Activated CD8-positive, alpha-beta T cell treated with anti-CD3 and anti-CD28 coated beads, Interleukin-2, amount 10 ng/mL, durations not matched to agents 7 days and 5 days (primary cell): ENCODE results near the gene TFE3. TPM values are rescaled to one million over a fixed set of nuclear protein-coding genes. Genes with fewer than 3 reads are reported as not detected.

Source experiments
- ATAC-seq: fragments of 150-1000 bp; cut with Tn5 transposase; one replicate; pipeline ENCODE4 v1.10.0; 2021; ENCODE audit warnings: moderate library complexity
- CTCF ChIA-PET: fragments of 350-600 bp; sonication (Branson Sonifier 250); formaldehyde crosslinking; loops from one replicate; lab custom pipeline; 2021; ENCODE audit warnings: antibody characterized with exemption; lab: Charles Lee
- POLR2A ChIA-PET: fragments of 350-600 bp; sonication (Branson Sonifier 250); formaldehyde crosslinking; loops from one replicate; lab custom pipeline; 2021; ENCODE audit warnings: antibody characterized with exemption; lab: Charles Lee
- DNase-seq: peaks from one replicate; pipeline ENCODE4 v3.0.0-alpha.2; 2020
- H3K27ac Mint-ChIP-seq: one replicate; pipeline ENCODE4 v1.8.0; 2021; ENCODE audit warnings: mild to moderate bottlenecking, mixed read lengths
- H3K27me3 Mint-ChIP-seq: one replicate; pipeline ENCODE4 v1.8.0; 2021; ENCODE audit warnings: low read depth, mixed read lengths
- H3K36me3 Mint-ChIP-seq: one replicate; pipeline ENCODE4 v1.8.0; 2021; ENCODE audit warnings: low read depth, mixed read lengths
- H3K4me1 Mint-ChIP-seq: one replicate; pipeline ENCODE4 v1.8.0; 2021; ENCODE audit warnings: low read depth, mixed read lengths
- H3K4me3 Mint-ChIP-seq: one replicate; pipeline ENCODE4 v1.8.0; 2021; ENCODE audit warnings: mild to moderate bottlenecking, mixed read lengths
- H3K9me3 Mint-ChIP-seq: one replicate; pipeline ENCODE4 v1.8.0; 2022; ENCODE audit warnings: mixed read lengths; ENCODE audit not compliant: insufficient read depth
- total RNA-seq, 2 experiments: library from RNA; stranded (reverse); gene quantifications; one replicate each; pipeline ENCODE4 v1.2.3, GENCODE V29; 2021

TFE3 gene
- total RNA-seq, 2 experiments from 2014 or later, result 17.6 to 18.2 TPM

DNA sequence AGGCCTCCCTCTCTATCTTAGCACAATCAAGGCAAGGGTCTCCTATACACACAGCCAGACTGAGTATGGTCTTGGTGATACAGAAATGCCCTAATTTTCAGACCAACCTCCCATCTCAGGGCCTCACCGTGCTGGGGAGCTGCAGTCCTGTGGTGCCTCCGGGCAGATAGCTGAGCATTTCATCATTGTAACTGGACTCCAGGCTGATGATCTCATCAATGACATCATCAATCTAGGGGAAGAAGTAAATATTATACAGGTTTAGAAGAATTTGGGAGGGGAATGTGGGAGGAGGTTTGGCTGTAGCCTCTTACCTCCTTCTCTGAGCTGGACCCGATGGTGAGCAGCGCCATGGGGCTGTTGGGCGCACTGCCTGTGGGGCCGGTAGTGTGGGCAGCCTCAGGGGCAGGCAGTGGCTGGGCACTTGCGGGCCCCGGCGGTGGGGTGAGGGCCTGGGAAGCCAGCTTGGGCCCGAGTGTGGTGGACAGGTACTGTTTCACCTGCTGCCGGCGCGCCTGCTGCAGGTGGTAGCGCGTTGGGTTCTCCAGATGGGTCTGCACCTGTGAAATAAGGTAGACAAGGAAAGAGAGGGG, 5.2 kb downstream of the TFE3 start:
- no peak overlapping the region for H3K27ac Mint-ChIP-seq

DNA sequence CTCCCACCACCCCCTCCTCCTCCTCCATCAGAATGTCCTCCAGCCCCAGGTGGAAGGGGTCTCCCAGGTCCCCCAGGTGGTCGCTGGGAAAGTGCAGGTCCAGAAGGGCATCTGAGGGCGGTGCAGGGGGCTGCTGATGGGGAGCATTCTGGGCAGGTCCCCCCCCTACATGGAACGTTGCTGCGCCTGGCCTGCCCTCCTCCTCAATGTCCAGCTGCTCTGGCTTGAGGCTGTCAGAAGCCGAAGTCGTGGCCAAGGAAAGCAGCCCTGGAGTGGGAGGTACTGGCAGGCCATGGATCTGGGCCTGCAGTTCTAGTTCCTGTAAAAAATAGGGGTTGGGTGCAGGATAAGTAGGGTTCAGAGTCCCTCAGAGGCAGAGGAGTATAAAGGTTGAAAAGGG, 12.9 kb downstream of the TFE3 start:
- H3K4me3 Mint-ChIP-seq, result no peak overlapping the region
- ATAC-seq, result no peak
- POLR2A ChIA-PET, result no interaction called here
- no peak for DNase-seq
- no peaks in the 10 kb centered on the region for H3K27me3 Mint-ChIP-seq
- H3K4me1 Mint-ChIP-seq, result no peaks in the 10 kb centered on the region
- H3K27ac Mint-ChIP-seq, result no peak overlapping the region
- CTCF ChIA-PET, result no interaction called here
- peaks cover 14% of the 10 kb centered on the region for H3K36me3 Mint-ChIP-seq
- H3K9me3 Mint-ChIP-seq, result no peaks in the 10 kb centered on the region

More for the DNA sequence above, 5.2 kb downstream of the TFE3 start:
- Mint-ChIP-seq H3K4me3 (no peak overlapping the region), H3K9me3 (no peaks in the 10 kb centered on the region), H3K4me1 (peaks cover 28% of the 10 kb centered on the region), H3K36me3 (peaks cover 25% of the 10 kb centered on the region), H3K27me3 (no peaks in the 10 kb centered on the region)
- CTCF ChIA-PET, result no interaction called here
- DNase-seq, result no peak
- no peak for ATAC-seq
- POLR2A ChIA-PET, result interaction anchor here (0.5 kb wide), 1 partner anchor 19 kb away, joined by 3 read pairs; no protein-coding TSS in a partner anchor

DNA sequence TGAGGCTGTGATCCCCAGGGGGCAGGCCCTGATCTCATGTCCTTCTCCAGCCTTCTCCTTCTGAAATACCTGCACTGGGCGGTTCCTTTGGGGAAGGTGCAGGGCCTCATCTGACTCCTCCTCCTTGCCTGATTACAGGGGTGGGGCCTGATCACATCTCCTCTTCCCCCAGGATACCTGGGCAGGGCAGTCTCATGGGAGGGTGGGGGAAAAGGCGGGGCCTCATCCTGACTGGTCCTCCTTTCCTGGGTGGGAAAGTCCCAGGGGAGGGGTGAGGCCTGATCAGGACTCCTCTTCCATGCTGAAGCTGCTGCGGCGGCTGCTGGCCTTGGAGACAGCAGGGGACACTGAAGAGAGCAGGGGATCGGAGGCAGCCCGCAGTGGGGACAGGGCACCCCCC, 13.3 kb downstream of the TFE3 start:
- Mint-ChIP-seq H3K27me3 (no peaks in the 10 kb centered on the region), H3K27ac (no peak overlapping the region), H3K36me3 (peaks cover 14% of the 10 kb centered on the region), H3K4me1 (no peaks in the 10 kb centered on the region), H3K4me3 (no peak overlapping the region), H3K9me3 (no peaks in the 10 kb centered on the region)
- ChIA-PET CTCF (interaction anchor here (0.6 kb wide), 1 partner anchor 1814 kb away, joined by 3 read pairs; no protein-coding TSS in a partner anchor), POLR2A (no interaction called here)
- DNase-seq (no peak), ATAC-seq (no peak)

DNA sequence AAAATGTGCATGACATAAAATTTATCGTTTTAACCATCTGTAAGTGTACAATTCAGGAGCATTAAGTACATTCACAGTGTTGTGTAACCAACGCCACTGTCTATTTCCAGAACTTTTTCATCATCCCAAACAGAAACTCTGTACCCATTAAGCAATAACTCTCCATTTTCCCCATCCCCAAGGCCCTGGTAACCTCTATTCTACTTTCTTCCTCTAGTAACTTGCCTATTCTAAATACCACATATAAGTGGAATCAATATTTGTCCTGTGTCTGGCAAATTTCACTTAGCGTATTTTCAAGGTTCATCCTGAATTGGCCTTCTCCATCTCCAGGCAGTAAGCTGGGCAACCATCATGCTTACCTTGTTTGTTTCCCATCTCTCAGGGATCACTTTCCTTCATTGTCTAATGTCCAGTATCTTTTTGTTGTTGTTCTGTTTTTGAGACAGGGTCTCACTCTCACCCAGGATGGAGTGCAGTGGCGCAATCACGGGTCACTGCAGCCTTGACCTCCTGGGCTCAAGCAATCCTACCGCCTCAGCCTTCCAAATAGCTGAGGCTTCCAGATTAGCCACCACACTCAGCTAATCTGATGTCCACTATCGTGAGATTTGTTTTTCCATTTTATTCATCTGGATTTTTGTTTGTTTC, 23.4 kb downstream of the TFE3 start:
- peaks cover 5% of the 10 kb centered on the region for H3K36me3 Mint-ChIP-seq
- CTCF ChIA-PET, result no interaction called here
- ATAC-seq, result no peak

DNA sequence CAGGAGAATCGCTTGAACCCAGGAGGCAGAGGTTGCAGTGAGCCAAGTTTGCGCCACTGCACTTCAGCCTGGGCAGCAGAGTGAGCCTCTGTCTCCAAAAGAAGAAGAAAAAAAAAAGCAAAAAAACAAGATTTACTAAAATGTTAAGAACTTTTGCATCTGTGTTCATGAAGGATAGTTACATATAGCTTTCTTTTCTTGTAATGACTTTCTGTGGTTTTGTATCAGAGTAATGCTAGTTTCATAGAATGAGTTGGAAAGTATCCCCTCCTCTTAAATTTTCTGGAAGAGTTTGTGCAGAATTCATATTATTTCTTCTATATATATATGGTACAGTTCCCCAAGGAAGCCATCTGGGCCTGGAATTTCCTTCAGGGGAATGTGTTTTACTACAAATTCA, 24.1 kb downstream of the TFE3 start:
- H3K27ac Mint-ChIP-seq, result no peak overlapping the region
- H3K4me3 Mint-ChIP-seq, result no peak overlapping the region
- H3K36me3 Mint-ChIP-seq, result no peaks in the 10 kb centered on the region
- no peaks in the 10 kb centered on the region for H3K27me3 Mint-ChIP-seq
- ATAC-seq (no peak), DNase-seq (no peak)
- no peaks in the 10 kb centered on the region for H3K9me3 Mint-ChIP-seq
- H3K4me1 Mint-ChIP-seq, result no peaks in the 10 kb centered on the region
- CTCF ChIA-PET, result no interaction called here
- POLR2A ChIA-PET, result interaction anchor here (0.6 kb wide), 1 partner anchor 19 kb away, joined by 3 read pairs; no protein-coding TSS in a partner anchor

More for the DNA sequence above, 23.4 kb downstream of the TFE3 start:
- POLR2A ChIA-PET, result no interaction called here
- Mint-ChIP-seq H3K9me3 (no peaks in the 10 kb centered on the region), H3K4me3 (no peak overlapping the region), H3K4me1 (no peaks in the 10 kb centered on the region), H3K27me3 (no peaks in the 10 kb centered on the region), H3K27ac (no peak overlapping the region)
- DNase-seq, result no peak

DNA sequence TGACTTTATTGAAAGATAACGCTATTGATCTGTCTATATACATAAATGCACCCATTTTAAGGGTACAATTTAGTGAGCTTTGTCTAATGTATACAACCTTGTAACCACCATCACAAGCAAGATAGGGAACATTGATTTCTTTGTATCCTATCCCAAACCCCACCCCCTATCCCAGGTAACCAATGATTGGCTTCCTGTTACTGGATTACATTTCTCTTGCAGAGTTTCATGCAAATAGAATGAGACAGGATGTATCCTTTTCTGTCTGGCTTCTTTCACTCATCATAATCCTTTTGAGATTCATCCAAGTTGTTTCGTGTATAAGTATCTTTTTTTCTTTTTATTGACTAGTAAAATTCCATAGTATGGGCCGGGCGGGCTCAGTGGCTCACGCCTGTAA, 39.5 kb downstream of the TFE3 start:
- Mint-ChIP-seq H3K27me3 (no peaks in the 10 kb centered on the region), H3K4me3 (peak overlapping the region; percentile 55), H3K4me1 (peaks cover 18% of the 10 kb centered on the region), H3K9me3 (no peaks in the 10 kb centered on the region), H3K36me3 (peaks cover 21% of the 10 kb centered on the region), H3K27ac (no peak overlapping the region)
- ChIA-PET CTCF (no interaction called here), POLR2A (no interaction called here)
- DNase-seq, result no peak
- ATAC-seq, result no peak

DNA sequence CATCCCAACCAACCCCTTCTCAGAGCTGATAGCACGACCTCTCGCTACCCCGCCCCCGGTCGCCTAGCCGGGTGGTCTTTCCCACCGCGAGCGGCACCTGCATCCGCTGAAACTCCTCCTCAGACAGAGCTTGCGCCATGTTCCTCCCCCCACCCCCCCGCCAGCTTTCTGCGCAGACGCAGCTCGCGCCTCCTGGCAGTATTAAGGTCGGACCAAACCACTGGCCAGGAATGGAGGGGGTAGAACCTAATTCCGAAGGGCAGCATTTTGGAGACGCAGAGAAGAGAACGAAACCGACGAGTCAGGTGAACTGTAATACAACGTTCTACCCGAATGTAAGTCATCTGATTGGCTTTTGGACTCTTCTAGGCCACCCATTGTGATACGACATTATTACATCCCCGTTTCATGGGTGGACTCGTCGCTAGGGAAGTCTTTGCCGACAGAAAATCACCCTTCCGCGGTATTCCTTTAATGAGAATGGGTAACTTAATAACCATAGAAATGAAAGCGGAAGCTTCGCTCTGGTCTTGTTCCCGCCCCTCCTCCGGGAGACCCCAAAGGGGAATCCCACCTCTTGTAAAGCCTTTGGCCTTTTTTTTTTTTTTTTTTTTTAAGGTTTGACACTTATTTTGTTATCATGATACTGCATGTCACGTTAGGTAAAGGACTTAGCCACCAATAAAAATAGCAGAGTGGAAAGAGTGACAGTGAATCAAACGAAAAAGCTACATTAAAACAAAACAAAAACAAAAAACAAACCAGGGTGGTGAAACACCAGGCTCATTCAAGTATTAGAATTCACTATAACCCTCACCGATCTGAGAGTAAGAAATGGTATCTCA, 40.8 kb downstream of the TFE3 start, which contains the start of gene GRIPAP1:
Gene GRIPAP1 (minus strand): TSS at position 174 of the 845 bp plus-strand sequence. CDS start 35 bp downstream, at position 139.
- Mint-ChIP-seq H3K4me3 (peak within 1 kb of the TSS; percentile 94), H3K27ac (peak within 1 kb of the TSS; percentile 97), H3K27me3 (no peaks in the 10 kb centered on the region), H3K36me3 (peaks cover 33% of the 10 kb centered on the region), H3K9me3 (no peaks in the 10 kb centered on the region), H3K4me1 (peaks cover 30% of the 10 kb centered on the region)
- ChIA-PET POLR2A (interaction anchor here (0.6 to 1.9 kb wide), 14 partner anchors 9 to 189 kb away, joined by 3 to 10 read pairs (median 3); partner anchors contain the start of genes TFE3 and WDR45), CTCF (interaction anchor here (1.3 kb wide), 1 partner anchor 42 kb away, joined by 5 read pairs; no protein-coding TSS in a partner anchor)
- ATAC-seq, result peak; percentile 81
- peak; percentile 83 for DNase-seq

DNA sequence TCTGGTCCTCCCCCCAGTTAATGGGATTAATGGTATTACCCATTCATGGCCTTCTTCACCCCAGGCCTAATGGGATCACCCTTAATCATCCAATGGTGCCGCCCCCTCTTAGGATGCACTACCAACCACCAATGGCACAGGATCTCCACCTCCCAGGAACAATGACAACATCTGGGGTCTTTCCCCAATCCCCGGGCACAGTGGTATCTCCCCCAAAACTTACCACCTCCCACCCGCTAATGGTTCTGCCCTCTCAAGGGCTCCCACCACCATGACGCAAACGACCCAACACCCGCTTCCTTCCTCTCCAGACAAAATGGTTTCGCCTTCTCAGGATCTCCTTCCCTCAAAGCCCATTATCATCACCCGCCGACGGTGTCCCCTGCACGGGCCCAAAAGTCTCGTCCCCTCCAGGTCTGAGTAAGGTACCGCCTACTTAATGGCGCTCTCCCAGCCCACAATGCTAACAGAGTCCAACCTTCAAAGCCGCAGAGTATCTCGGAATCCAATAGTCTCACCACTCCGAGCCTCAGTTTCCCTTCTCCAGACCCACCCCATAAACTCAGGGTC, 41.6 kb downstream of the TFE3 start:
- no peaks in the 10 kb centered on the region for H3K27me3 Mint-ChIP-seq
- ATAC-seq (peak; percentile 59), DNase-seq (peak; percentile 63)
- H3K36me3 Mint-ChIP-seq, result peaks cover 40% of the 10 kb centered on the region
- ChIA-PET POLR2A (interaction anchor here (0.6 to 1.9 kb wide), 9 partner anchors 8 to 169 kb away, joined by 3 to 10 read pairs (median 3); partner anchors contain the start of gene TFE3), CTCF (interaction anchor here (1.3 kb wide), 1 partner anchor 43 kb away, joined by 5 read pairs; no protein-coding TSS in a partner anchor)
- peak overlapping the region; percentile 94 for H3K4me3 Mint-ChIP-seq
- peak overlapping the region; percentile 97 for H3K27ac Mint-ChIP-seq
- H3K4me1 Mint-ChIP-seq, result peaks cover 33% of the 10 kb centered on the region
- no peaks in the 10 kb centered on the region for H3K9me3 Mint-ChIP-seq

DNA sequence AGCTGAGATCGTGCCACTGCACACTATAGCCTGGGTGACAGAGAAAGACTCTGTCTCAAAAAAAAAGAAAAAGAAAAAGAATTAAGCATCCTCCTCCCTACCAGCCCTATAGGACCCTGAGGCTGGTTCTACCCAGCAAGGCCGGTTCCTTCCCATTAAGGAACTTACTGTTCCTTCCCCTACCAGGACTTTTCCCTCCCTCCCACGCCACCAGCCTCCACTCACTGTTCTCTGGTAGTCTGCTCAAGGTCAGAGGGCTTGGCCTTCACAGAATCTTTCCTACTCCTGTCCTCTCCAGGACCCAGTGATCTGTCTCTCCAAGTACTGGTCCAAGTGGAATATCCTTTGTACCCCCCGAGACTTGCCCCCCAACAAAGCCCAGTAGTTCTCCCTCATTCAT, 42.5 kb downstream of the TFE3 start:
- DNase-seq (no peak), ATAC-seq (no peak)
- Mint-ChIP-seq H3K27me3 (no peaks in the 10 kb centered on the region), H3K4me3 (peak overlapping the region; percentile 94), H3K9me3 (no peaks in the 10 kb centered on the region), H3K27ac (no peak overlapping the region), H3K36me3 (peaks cover 43% of the 10 kb centered on the region), H3K4me1 (peaks cover 33% of the 10 kb centered on the region)
- ChIA-PET CTCF (no interaction called here), POLR2A (no interaction called here)

DNA sequence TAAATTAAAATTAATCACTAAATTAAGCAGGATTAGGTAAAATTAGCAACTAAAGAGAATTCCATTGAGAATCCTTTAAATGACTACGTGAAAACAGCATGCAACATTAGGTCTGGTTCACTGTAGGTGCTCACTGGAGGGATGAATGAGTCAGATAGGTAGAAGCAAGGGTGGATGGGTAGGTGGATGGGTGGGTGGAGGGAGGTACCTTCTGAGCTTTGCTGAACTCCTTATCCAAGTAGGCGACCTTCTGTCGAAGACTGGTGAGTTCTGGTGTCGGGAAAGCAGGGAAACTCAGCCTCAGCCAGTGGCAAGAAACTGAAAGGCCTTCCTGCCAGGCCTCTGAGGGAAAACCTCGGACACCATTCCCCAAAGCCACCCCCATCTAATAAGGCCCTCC, 44.1 kb downstream of the TFE3 start:
- Mint-ChIP-seq H3K4me1 (peaks cover 33% of the 10 kb centered on the region), H3K4me3 (no peak overlapping the region), H3K36me3 (peaks cover 53% of the 10 kb centered on the region), H3K27ac (no peak overlapping the region), H3K9me3 (no peaks in the 10 kb centered on the region), H3K27me3 (no peaks in the 10 kb centered on the region)
- ChIA-PET CTCF (no interaction called here), POLR2A (no interaction called here)
- no peak for ATAC-seq
- no peak for DNase-seq

DNA sequence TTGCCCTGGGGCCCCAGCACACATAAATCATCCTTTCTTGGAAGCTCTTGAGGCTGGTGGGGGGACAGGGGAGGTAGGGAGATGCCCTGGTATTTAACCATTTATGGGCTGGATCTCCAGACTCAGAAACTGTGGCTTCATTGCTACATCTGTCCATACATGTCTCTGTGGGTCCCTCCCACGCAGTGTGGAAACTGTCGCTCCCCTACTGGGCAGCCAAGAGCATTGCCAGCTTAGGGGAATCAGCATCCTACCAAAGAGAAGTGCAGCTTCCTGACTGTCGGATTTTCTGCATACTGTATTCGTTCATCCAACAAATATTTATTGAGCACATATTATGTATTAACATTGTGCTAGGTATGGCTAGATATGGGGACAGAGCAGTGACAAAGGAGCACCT, 44.8 kb downstream of the TFE3 start:
- ATAC-seq, result no peak
- ChIA-PET POLR2A (no interaction called here), CTCF (no interaction called here)
- DNase-seq, result no peak
- peaks cover 30% of the 10 kb centered on the region for H3K4me1 Mint-ChIP-seq
- H3K9me3 Mint-ChIP-seq, result no peaks in the 10 kb centered on the region
- no peak overlapping the region for H3K27ac Mint-ChIP-seq
- no peaks in the 10 kb centered on the region for H3K27me3 Mint-ChIP-seq
- peaks cover 58% of the 10 kb centered on the region for H3K36me3 Mint-ChIP-seq
- H3K4me3 Mint-ChIP-seq, result no peak overlapping the region
